ENCODE data around the gene TMPRSS11A.

Gene TMPRSS11A

GRCh38 chr4:67912080-67912479 lies 51.2 kb downstream of the TMPRSS11A start:
- DNase-seq (ENCODE audit: low read depth): no peak

- DNase-seq (ENCODE audit: low read depth): no peak
Observed at GRCh38 chr4:67911638-67912037, 51.7 kb downstream of the TMPRSS11A start.

- DNase-seq (ENCODE audit: low read depth): no peak
Observed at GRCh38 chr4:67911141-67911540, 52.2 kb downstream of the TMPRSS11A start.

GRCh38 chr4:67910585-67910905 lies 52.7 kb downstream of the TMPRSS11A start:
- DNase-seq (ENCODE audit: low read depth): no peak

GRCh38 chr4:67909905-67910584 lies 53.2 kb downstream of the TMPRSS11A start:
- no peak for DNase-seq (ENCODE audit: low read depth)

GRCh38 chr4:67907650-67908049 lies 55.6 kb downstream of the TMPRSS11A start:
- DNase-seq (ENCODE audit: low read depth): no peak

- DNase-seq (ENCODE audit: low read depth): no peak
Observed at GRCh38 chr4:67899096-67899495, 64.2 kb downstream of the TMPRSS11A start.

GRCh38 chr4:67897686-67898085 lies 65.6 kb downstream of the TMPRSS11A start:
- no peak for DNase-seq (ENCODE audit: low read depth)

- DNase-seq (ENCODE audit: low read depth): no peak
Observed at GRCh38 chr4:67896421-67897065, 66.8 kb downstream of the TMPRSS11A start.

GRCh38 chr4:67894659-67895058 lies 68.6 kb downstream of the TMPRSS11A start:
- DNase-seq (ENCODE audit: low read depth): no peak

- no peak for DNase-seq (ENCODE audit: low read depth)
Observed at GRCh38 chr4:67892905-67893304, 70.4 kb downstream of the TMPRSS11A start.

GRCh38 chr4:67892253-67892652 lies 71.0 kb downstream of the TMPRSS11A start:
- DNase-seq (ENCODE audit: low read depth): no peak

GRCh38 chr4:67891645-67892044 lies 71.6 kb downstream of the TMPRSS11A start:
- DNase-seq (ENCODE audit: low read depth): no peak

GRCh38 chr4:67886281-67886680 lies 77.0 kb downstream of the TMPRSS11A start:
- DNase-seq (ENCODE audit: low read depth): no peak

GRCh38 chr4:67885762-67886161 lies 77.5 kb downstream of the TMPRSS11A start:
- no peak for DNase-seq (ENCODE audit: low read depth)

- no peak for DNase-seq (ENCODE audit: low read depth)
Observed at GRCh38 chr4:67884701-67885100, 78.6 kb downstream of the TMPRSS11A start.

- DNase-seq (ENCODE audit: low read depth): no peak
Observed at GRCh38 chr4:67883902-67884301, 79.4 kb downstream of the TMPRSS11A start, which contains the start of gene TMPRSS11D. TSS of gene TMPRSS11D (minus strand) at chr4:67884002. CDS start at chr4:67883933, 69 bp downstream.

- DNase-seq (ENCODE audit: low read depth): no peak
Observed at GRCh38 chr4:67883458-67883857, 79.8 kb downstream of the TMPRSS11A start.

- no peak for DNase-seq (ENCODE audit: low read depth)
Observed at GRCh38 chr4:67880866-67881610, 82.3 kb downstream of the TMPRSS11A start.

- no peak for DNase-seq (ENCODE audit: low read depth)
Observed at GRCh38 chr4:67879486-67879885, 83.8 kb downstream of the TMPRSS11A start.

GRCh38 chr4:67877086-67877485 lies 86.2 kb downstream of the TMPRSS11A start:
- no peak for DNase-seq (ENCODE audit: low read depth)

GRCh38 chr4:67874986-67875385 lies 88.3 kb downstream of the TMPRSS11A start:
- DNase-seq (ENCODE audit: low read depth): no peak

- no peak for DNase-seq (ENCODE audit: low read depth)
Observed at GRCh38 chr4:67873116-67873515, 90.2 kb downstream of the TMPRSS11A start.
